T-cell (primary cell): ENCODE data around the gene ANKRD2. TPM values are rescaled to one million over a fixed set of nuclear protein-coding genes. Genes with fewer than 3 reads are reported as not detected.

ENCODE experiments used
- ATAC-seq, 4 experiments: fragments of 200-7000 bp in 3 of 4; fragments of 150-1000 bp in 1 of 4; cut with Tn5 transposase; replicated peaks in 1 of 4; 1 replicate in 3 of 4; 2 replicates in 1 of 4; pipeline ENCODE4 v1.10.0; 2021; ENCODE audit warnings: moderate library complexity in 3 of 4, mild to moderate bottlenecking in 2 of 4, moderate number of reproducible peaks in 1 of 4
- CTCF ChIA-PET, 2 donors: fragments of 300-600 bp; sonication (Branson Sonifier 250); formaldehyde crosslinking; loops; one replicate each; lab custom pipeline; 2022; ENCODE audit warnings: antibody characterized with exemption in 2 of 2; lab: Charles Lee
- POLR2A ChIA-PET, 2 donors: fragments of 300-600 bp; sonication (Branson Sonifier 250); formaldehyde crosslinking; loops; one replicate each; lab custom pipeline; 2022; ENCODE audit warnings: antibody characterized with exemption in 2 of 2; lab: Charles Lee
- DNase-seq, 35 experiments: peaks; one replicate each; pipeline versions ENCODE4 v3.0.0 to v3.0.0-alpha.2; 2013 to 2023
- H3K27ac ChIP-seq: one replicate; pipeline ENCODE4 v1.5.1; 2013; ENCODE audit warnings: low read length
- H3K27me3 ChIP-seq, 2 experiments: replicated peaks in 1 of 2; 1 replicate in 1 of 2; 2 replicates in 1 of 2; pipeline versions ENCODE4 v1.6.1 to v1.7.0; 2013; ENCODE audit warnings: low read length in 1 of 2, mixed read lengths in 1 of 2; ENCODE audit not compliant: control insufficient read depth in 2 of 2, insufficient read depth in 2 of 2; ENCODE audit errors: extremely low read depth in 1 of 2
- H3K36me3 ChIP-seq, 2 donors: 1 replicate in 1 of 2; 2 replicates in 1 of 2; pipeline versions ENCODE4 v1.6.1 to v1.7.0; 2013; ENCODE audit warnings: low read length in 1 of 2; ENCODE audit not compliant: control insufficient read depth in 2 of 2, insufficient read depth in 1 of 2; ENCODE audit errors: extremely low read depth in 1 of 2
- H3K4me1 ChIP-seq, 2 experiments: 1 replicate in 1 of 2; 2 replicates in 1 of 2; pipeline versions ENCODE4 v1.6.1 to v1.7.0; 2013; ENCODE audit warnings: low read length in 2 of 2, mixed read lengths in 1 of 2; ENCODE audit not compliant: insufficient read depth in 2 of 2, control insufficient read depth in 1 of 2; ENCODE audit errors: extremely low read depth in 1 of 2
- H3K4me3 ChIP-seq, 2 donors: 1 replicate in 1 of 2; 2 replicates in 1 of 2; pipeline versions ENCODE4 v1.5.1 to v1.7.0; 2013; ENCODE audit warnings: mild to moderate bottlenecking in 2 of 2, low read length in 1 of 2, moderate library complexity in 1 of 2; ENCODE audit not compliant: control insufficient read depth in 1 of 2; ENCODE audit errors: extremely low read depth in 1 of 2
- H3K9me3 ChIP-seq: 2 replicates; pipeline ENCODE4 v1.7.0; 2013
- H3K27ac Mint-ChIP-seq, 2 donors: one replicate each; pipeline ENCODE4 v1.8.0; 2020 to 2021; ENCODE audit warnings: mild to moderate bottlenecking in 2 of 2, mixed read lengths in 2 of 2
- H3K27me3 Mint-ChIP-seq, 2 donors: one replicate each; pipeline ENCODE4 v1.8.0; 2021 to 2022; ENCODE audit warnings: mixed read lengths in 2 of 2
- H3K36me3 Mint-ChIP-seq: one replicate; pipeline ENCODE4 v1.8.0; 2021; ENCODE audit warnings: mixed read lengths
- H3K4me1 Mint-ChIP-seq, 3 donors: one replicate each; pipeline ENCODE4 v1.8.0; 2020 to 2022; ENCODE audit warnings: mixed read lengths in 3 of 3, mild to moderate bottlenecking in 1 of 3
- H3K4me3 Mint-ChIP-seq, 3 donors: one replicate each; pipeline ENCODE4 v1.8.0; 2020 to 2022; ENCODE audit warnings: mild to moderate bottlenecking in 3 of 3, mixed read lengths in 3 of 3, moderate library complexity in 3 of 3
- H3K9me3 Mint-ChIP-seq, 3 donors: one replicate each; pipeline ENCODE4 v1.8.0; 2020 to 2022; ENCODE audit warnings: mixed read lengths in 3 of 3
- WGBS: methylation state at CpG from one replicate; pipeline ENCODE4 v1.1.5; 2013; ENCODE audit warnings: missing lambda C conversion rate; ENCODE audit not compliant: insufficient coverage; 5-methylcytosine and 5-hydroxymethylcytosine counted together
- total RNA-seq, 35 experiments: library from RNA in 6 of 35; stranded (reverse) in 6 of 35; fragments of 120-200 nt in 1 of 35; gene quantifications; one replicate each; pipeline versions ENCODE4 v1.2.1 to v1.2.4 and lab custom pipeline; 2013 to 2026

ANKRD2 gene
- total RNA-seq, 5 donors from 2014 or later (not counting 1 experiment from before 2014, with no cell fraction given): 0.35 TPM; not detected in 4

- Histone ChIP-seq H3K27ac (no peak overlapping the region), H3K36me3 (no peaks in the 10 kb centered on the region), H3K4me3 (no peak overlapping the region), H3K4me1 (no peaks in the 10 kb centered on the region), H3K27me3 (no peaks in the 10 kb centered on the region), H3K9me3 (no peaks in the 10 kb centered on the region)
- ATAC-seq (no peak), DNase-seq (no peak)
- WGBS: 87% methylated on average over 5 of the region's 10 CpGs
- H3K27ac Mint-ChIP-seq: no peak overlapping the region
- POLR2A ChIA-PET: no interaction called here
- no peaks in the 10 kb centered on the region for H3K4me1 Mint-ChIP-seq
- H3K27me3 Mint-ChIP-seq: no peaks in the 10 kb centered on the region
- CTCF ChIA-PET: no interaction called here
- H3K4me3 Mint-ChIP-seq: no peak overlapping the region
- H3K36me3 Mint-ChIP-seq: no peaks in the 10 kb centered on the region
- no peaks in the 10 kb centered on the region for H3K9me3 Mint-ChIP-seq
These were observed 41.1 kb upstream of the ANKRD2 start for GRCh38 chr10:97531401-97531986.

DNA sequence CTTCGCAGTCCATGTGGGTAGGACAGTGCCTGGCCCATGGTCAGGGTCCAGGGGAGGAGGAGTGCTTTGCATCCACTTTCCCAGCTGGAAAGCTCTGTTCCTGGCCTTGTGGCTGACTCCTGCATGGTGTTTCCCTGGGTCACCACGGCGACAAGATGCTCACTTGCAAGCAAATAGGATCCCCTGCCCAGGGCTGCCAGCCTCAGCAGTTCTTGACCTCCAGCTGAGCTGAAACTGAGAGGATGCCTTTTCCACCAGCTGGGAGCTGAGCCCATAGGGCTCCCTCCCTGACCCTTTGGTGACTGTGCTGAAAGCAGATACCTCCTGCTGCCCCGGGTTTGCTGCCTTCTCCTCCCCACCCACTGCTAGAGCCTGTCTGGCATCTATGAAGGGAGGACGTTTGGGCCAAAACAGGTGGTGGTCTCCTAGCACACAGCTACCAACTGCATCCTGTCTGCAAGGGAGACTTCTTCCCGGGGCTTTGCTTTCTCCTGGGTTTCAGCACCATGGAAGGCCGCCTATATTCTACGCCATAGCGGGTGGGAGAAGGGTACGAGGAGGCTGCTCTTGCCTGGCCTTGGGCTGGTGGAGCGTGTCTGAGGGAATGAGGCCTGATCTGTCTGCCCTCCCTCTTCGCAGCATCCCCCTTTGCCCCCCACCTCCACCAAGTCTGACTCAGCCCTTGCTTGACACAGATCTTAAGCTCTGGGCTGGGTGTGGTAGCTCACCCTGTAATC is 39.5 kb upstream of the ANKRD2 start:
- H3K27ac ChIP-seq: no peak overlapping the region
- ChIA-PET CTCF (interaction anchor here in 1 of 2 donors (1.0 kb wide), 1 partner anchor 68 kb away, joined by 3 read pairs; no protein-coding TSS in a partner anchor), POLR2A (no interaction called here)
- H3K4me1 ChIP-seq: no peaks in the 10 kb centered on the region
- H3K4me3 ChIP-seq: no peak overlapping the region
- H3K27me3 Mint-ChIP-seq: no peaks in the 10 kb centered on the region
- no peaks in the 10 kb centered on the region for H3K4me1 Mint-ChIP-seq
- ATAC-seq (no peak), DNase-seq (no peak)
- H3K27ac Mint-ChIP-seq: no peak overlapping the region
- WGBS: 88% methylated on average over 3 of the region's 12 CpGs
- H3K9me3 ChIP-seq: no peaks in the 10 kb centered on the region
- H3K27me3 ChIP-seq: no peaks in the 10 kb centered on the region
- no peaks in the 10 kb centered on the region for H3K9me3 Mint-ChIP-seq
- H3K36me3 ChIP-seq: no peaks in the 10 kb centered on the region
- no peaks in the 10 kb centered on the region for H3K36me3 Mint-ChIP-seq
- H3K4me3 Mint-ChIP-seq: no peak overlapping the region

- Mint-ChIP-seq H3K4me3 (no peak overlapping the region), H3K9me3 (no peaks in the 10 kb centered on the region), H3K27me3 (no peaks in the 10 kb centered on the region), H3K27ac (no peak overlapping the region), H3K4me1 (no peaks in the 10 kb centered on the region), H3K36me3 (no peaks in the 10 kb centered on the region)
- no peaks in the 10 kb centered on the region for H3K4me1 ChIP-seq
- DNase-seq: no peak
- POLR2A ChIA-PET: no interaction called here
- H3K27me3 ChIP-seq: no peaks in the 10 kb centered on the region
- 87% methylated on average over 4 of the region's 6 CpGs for WGBS
- no peak for ATAC-seq
- no peaks in the 10 kb centered on the region for H3K36me3 ChIP-seq
- no peaks in the 10 kb centered on the region for H3K9me3 ChIP-seq
- CTCF ChIA-PET: interaction anchor here (0.6 to 0.7 kb wide), 3 partner anchors 12 to 119 kb away, joined by 3 to 6 read pairs (median 4); no protein-coding TSS in a partner anchor
- no peak overlapping the region for H3K4me3 ChIP-seq
- H3K27ac ChIP-seq: no peak overlapping the region
These were observed 38.7 kb upstream of the ANKRD2 start for GRCh38 chr10:97533888-97534287.

GRCh38 chr10:97534746-97535367 is 37.7 kb upstream of the ANKRD2 start:
- Histone ChIP-seq H3K36me3 (no peaks in the 10 kb centered on the region), H3K27ac (no peak overlapping the region), H3K9me3 (no peaks in the 10 kb centered on the region), H3K4me1 (no peaks in the 10 kb centered on the region), H3K4me3 (no peak overlapping the region), H3K27me3 (no peaks in the 10 kb centered on the region)
- Mint-ChIP-seq H3K36me3 (no peaks in the 10 kb centered on the region), H3K27me3 (no peaks in the 10 kb centered on the region), H3K27ac (no peak overlapping the region), H3K4me1 (no peaks in the 10 kb centered on the region), H3K4me3 (no peak overlapping the region), H3K9me3 (no peaks in the 10 kb centered on the region)
- CTCF ChIA-PET: no interaction called here
- DNase-seq: peak in 5 of 35 experiments; percentile 2 to 20 (median 6)
- peak in 1 of 4 experiments; percentile 30 for ATAC-seq
- no CpG with 5 or more reads among the region's 6 CpGs for WGBS
- POLR2A ChIA-PET: interaction anchor here in 1 of 2 donors (0.5 kb wide), 1 partner anchor 116 kb away, joined by 5 read pairs; no protein-coding TSS in a partner anchor

DNA sequence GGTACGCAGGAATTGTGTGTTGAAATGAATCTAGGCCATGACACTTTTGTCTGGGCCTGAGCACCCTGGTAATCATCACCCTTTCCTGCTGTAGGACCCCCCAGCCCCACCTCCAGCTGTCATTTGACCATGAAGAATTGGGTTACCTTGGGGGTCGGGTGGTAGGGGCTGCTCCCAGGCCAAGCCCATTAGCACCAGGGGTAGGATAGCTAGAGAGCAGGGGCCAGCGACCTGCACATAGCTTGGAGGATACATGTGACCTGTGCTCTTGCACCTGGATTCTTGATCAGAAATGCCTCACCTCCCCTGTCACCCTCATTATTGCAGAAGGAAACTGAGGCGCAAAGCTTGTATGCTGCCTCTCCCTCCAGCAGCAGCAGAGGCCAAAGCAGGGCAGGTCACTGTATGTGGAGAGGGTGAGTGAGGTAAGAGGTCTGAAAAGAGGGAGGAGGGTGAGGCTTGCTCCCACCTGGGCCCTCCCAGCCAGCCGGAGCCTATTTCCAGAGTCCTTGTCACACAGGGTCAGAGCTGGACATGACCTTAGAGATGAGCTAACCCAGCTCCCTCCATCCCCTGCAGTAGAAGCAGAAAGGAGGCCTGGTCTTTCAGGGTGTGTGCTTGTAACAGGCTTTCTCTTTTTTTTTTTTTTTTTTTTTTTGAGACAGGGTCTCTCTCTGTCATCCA is 35.3 kb upstream of the ANKRD2 start:
- Histone ChIP-seq H3K9me3 (no peaks in the 10 kb centered on the region), H3K27ac (no peak overlapping the region), H3K4me1 (peaks cover 0 to 2% of the 10 kb centered on the region in 2 experiments), H3K4me3 (no peak overlapping the region), H3K36me3 (no peaks in the 10 kb centered on the region), H3K27me3 (peaks cover 0 to 4% of the 10 kb centered on the region in 2 experiments)
- H3K4me1 Mint-ChIP-seq: peaks cover 0 to 4% (median 0%) of the 10 kb centered on the region in 3 donors
- WGBS: no CpG with 5 or more reads among the region's 5 CpGs
- ATAC-seq (no peak), DNase-seq (no peak)
- no peak overlapping the region for H3K4me3 Mint-ChIP-seq
- no peaks in the 10 kb centered on the region for H3K27me3 Mint-ChIP-seq
- no peak overlapping the region for H3K27ac Mint-ChIP-seq
- CTCF ChIA-PET: interaction anchor here in 1 of 2 donors (0.7 kb wide), 1 partner anchor 960 kb away, joined by 6 read pairs; no protein-coding TSS in a partner anchor
- no peaks in the 10 kb centered on the region for H3K9me3 Mint-ChIP-seq
- H3K36me3 Mint-ChIP-seq: no peaks in the 10 kb centered on the region
- POLR2A ChIA-PET: no interaction called here

DNA sequence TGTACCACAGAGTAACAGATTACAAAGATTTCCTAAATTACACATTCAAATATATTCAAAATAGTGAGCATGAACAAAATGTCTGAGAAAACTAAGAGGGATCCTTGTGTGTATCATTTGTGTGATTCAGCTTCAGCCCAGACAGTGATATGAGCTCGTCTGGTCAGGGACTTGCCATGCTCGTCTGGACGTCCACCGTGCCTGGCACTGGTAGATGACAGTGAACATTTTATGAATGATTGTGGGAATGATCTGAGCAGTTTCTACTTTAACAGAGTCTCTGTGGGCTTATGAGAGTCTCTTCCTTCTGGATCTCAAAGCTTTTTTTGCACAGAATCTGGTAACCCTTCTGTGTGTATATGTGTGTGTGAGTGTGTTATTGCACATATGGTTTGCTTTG is 34.2 kb upstream of the ANKRD2 start:
- ATAC-seq (no peak), DNase-seq (no peak)
- no peaks in the 10 kb centered on the region for H3K27me3 Mint-ChIP-seq
- ChIA-PET POLR2A (interaction anchor here in 1 of 2 donors (0.6 kb wide), 1 partner anchor 342 kb away, joined by 4 read pairs; no protein-coding TSS in a partner anchor), CTCF (interaction anchor here in 1 of 2 donors (0.7 kb wide), 1 partner anchor 959 kb away, joined by 6 read pairs; no protein-coding TSS in a partner anchor)
- Histone ChIP-seq H3K36me3 (no peaks in the 10 kb centered on the region), H3K27me3 (peaks cover 0 to 4% of the 10 kb centered on the region in 2 experiments), H3K4me1 (peaks cover 0 to 2% of the 10 kb centered on the region in 2 experiments), H3K27ac (no peak overlapping the region), H3K4me3 (no peak overlapping the region), H3K9me3 (no peaks in the 10 kb centered on the region)
- no peaks in the 10 kb centered on the region for H3K36me3 Mint-ChIP-seq
- H3K4me1 Mint-ChIP-seq: peaks cover 5 to 14% (median 7%) of the 10 kb centered on the region in 3 donors
- no peak overlapping the region for H3K27ac Mint-ChIP-seq
- H3K9me3 Mint-ChIP-seq: no peaks in the 10 kb centered on the region
- H3K4me3 Mint-ChIP-seq: no peak overlapping the region
- 81% methylated on average over 4 of the region's 4 CpGs for WGBS
